ENCODE data around the gene CDC45. TPM values are rescaled to one million over a fixed set of nuclear protein-coding genes. Genes with fewer than 3 reads are reported as not detected.

Gene CDC45
- total RNA-seq, 4 donors from 2014 or later: 0.27 TPM; not detected in 3

GRCh38 chr22:19483481-19484244 lies 3.9 kb downstream of the CDC45 start:
- no peaks in the 10 kb centered on the region for H3K9me3 ChIP-seq
- in situ Hi-C loops (cut with MboI; ENCODE audit: low sequenced_read_pairs in 4 of 4) (loop anchor here in 1 of 4 donors (10.0 kb wide), 1 partner anchor 141 kb away; no protein-coding TSS in a partner anchor), intact Hi-C loops (cut with DNase I; ENCODE audit: low total_unique reads) (no loop called here)
- no peaks in the 10 kb centered on the region for H3K36me3 ChIP-seq
- H3K27ac ChIP-seq: no peak overlapping the region
- ATAC-seq (no peak), DNase-seq (no peak)
- no peak overlapping the region for H3K4me3 ChIP-seq
- no peaks in the 10 kb centered on the region for H3K27me3 ChIP-seq
- H3K4me1 ChIP-seq: peaks cover 5 to 6% of the 10 kb centered on the region in 2 donors
- TF ChIP-seq, protein P1, sequence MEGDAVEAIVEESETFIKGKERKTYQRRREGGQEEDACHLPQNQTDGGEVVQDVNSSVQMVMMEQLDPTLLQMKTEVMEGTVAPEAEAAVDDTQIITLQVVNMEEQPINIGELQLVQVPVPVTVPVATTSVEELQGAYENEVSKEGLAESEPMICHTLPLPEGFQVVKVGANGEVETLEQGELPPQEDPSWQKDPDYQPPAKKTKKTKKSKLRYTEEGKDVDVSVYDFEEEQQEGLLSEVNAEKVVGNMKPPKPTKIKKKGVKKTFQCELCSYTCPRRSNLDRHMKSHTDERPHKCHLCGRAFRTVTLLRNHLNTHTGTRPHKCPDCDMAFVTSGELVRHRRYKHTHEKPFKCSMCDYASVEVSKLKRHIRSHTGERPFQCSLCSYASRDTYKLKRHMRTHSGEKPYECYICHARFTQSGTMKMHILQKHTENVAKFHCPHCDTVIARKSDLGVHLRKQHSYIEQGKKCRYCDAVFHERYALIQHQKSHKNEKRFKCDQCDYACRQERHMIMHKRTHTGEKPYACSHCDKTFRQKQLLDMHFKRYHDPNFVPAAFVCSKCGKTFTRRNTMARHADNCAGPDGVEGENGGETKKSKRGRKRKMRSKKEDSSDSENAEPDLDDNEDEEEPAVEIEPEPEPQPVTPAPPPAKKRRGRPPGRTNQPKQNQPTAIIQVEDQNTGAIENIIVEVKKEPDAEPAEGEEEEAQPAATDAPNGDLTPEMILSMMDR (IDR thresholded peaks at IDR 0.05 in 4 of 5, conservative IDR thresholded peaks at IDR 0.05 in 1 of 5): no peak
- no peak for TF ChIP-seq POLR2A (IDR thresholded peaks at IDR 0.05)

- Histone ChIP-seq H3K9me3 (no peaks in the 10 kb centered on the region), H3K27ac (no peak overlapping the region), H3K4me1 (no peaks in the 10 kb centered on the region), H3K27me3 (no peaks in the 10 kb centered on the region), H3K4me3 (no peak overlapping the region), H3K36me3 (no peaks in the 10 kb centered on the region)
- DNase-seq (no peak), ATAC-seq (no peak)
- in situ Hi-C loops (cut with MboI; ENCODE audit: low sequenced_read_pairs in 4 of 4) (loop anchor here in 1 of 4 donors (10.0 kb wide), 1 partner anchor 137 kb away; no protein-coding TSS in a partner anchor), intact Hi-C loops (cut with DNase I; ENCODE audit: low total_unique reads) (no loop called here)
- TF ChIP-seq, protein P1 (IDR thresholded peaks at IDR 0.05 in 4 of 5, conservative IDR thresholded peaks at IDR 0.05 in 1 of 5): no peak
- TF ChIP-seq POLR2A (IDR thresholded peaks at IDR 0.05): no peak
These were observed 8.6 kb downstream of the CDC45 start for GRCh38 chr22:19488285-19488684.

- Histone ChIP-seq H3K4me1 (no peaks in the 10 kb centered on the region), H3K4me3 (no peak overlapping the region), H3K27me3 (no peaks in the 10 kb centered on the region), H3K36me3 (no peaks in the 10 kb centered on the region), H3K9me3 (no peaks in the 10 kb centered on the region), H3K27ac (no peak overlapping the region)
- in situ Hi-C loops (cut with MboI; ENCODE audit: low sequenced_read_pairs in 4 of 4): loop anchor here in 1 of 4 donors (10.0 kb wide), 1 partner anchor 136 kb away; no protein-coding TSS in a partner anchor
- intact Hi-C loops (cut with DNase I; ENCODE audit: low total_unique reads): no loop called here
- ATAC-seq (peak; percentile 41 to 45), DNase-seq (no peak)
- TF ChIP-seq POLR2A (IDR thresholded peaks at IDR 0.05): no peak
- TF ChIP-seq, protein P1 (IDR thresholded peaks at IDR 0.05 in 4 of 5, conservative IDR thresholded peaks at IDR 0.05 in 1 of 5): no peak
These were observed 9.4 kb downstream of the CDC45 start for GRCh38 chr22:19488884-19489843.

- H3K36me3 ChIP-seq: no peaks in the 10 kb centered on the region
- DNase-seq: no peak
- ATAC-seq: no peak
- H3K9me3 ChIP-seq: no peaks in the 10 kb centered on the region
- no peaks in the 10 kb centered on the region for H3K27me3 ChIP-seq
- no peak overlapping the region for H3K27ac ChIP-seq
- no peak overlapping the region for H3K4me3 ChIP-seq
- H3K4me1 ChIP-seq: no peaks in the 10 kb centered on the region
- no peak for TF ChIP-seq POLR2A (IDR thresholded peaks at IDR 0.05)
- TF ChIP-seq, protein P1 (IDR thresholded peaks at IDR 0.05 in 4 of 5, conservative IDR thresholded peaks at IDR 0.05 in 1 of 5): no peak
- intact Hi-C loops (cut with DNase I; ENCODE audit: low total_unique reads) (no loop called here), in situ Hi-C loops (cut with MboI; ENCODE audit: low sequenced_read_pairs in 4 of 4) (loop anchor here in 3 of 4 donors (5.0 to 10.0 kb wide), 2 partner anchors 134 to 137 kb away; no protein-coding TSS in a partner anchor)
These were observed 11.0 kb downstream of the CDC45 start for GRCh38 chr22:19490628-19491230.
